Lung (tissue), 12 donors: Measurements from ENCODE around the gene POU5F1. TPM values are rescaled to one million over a fixed set of nuclear protein-coding genes. Genes with fewer than 3 reads are reported as not detected.

ENCODE experiments used
- ATAC-seq: fragments of 200-7000 bp; cut with Tn5 transposase; one replicate; pipeline ENCODE4 v1.9.1; 2020; ENCODE audit warnings: moderate number of reproducible peaks; ENCODE audit not compliant: insufficient read depth, low FRiP score
- DNase-seq, 3 donors: peaks; one replicate each; pipeline ENCODE4 v3.0.0-alpha.2; 2013 to 2017
- H3K27ac ChIP-seq, 2 donors: one replicate each; pipeline ENCODE4 v1.5.1; 2013; ENCODE audit warnings: mild to moderate bottlenecking in 2 of 2, moderate library complexity in 2 of 2, control low read depth in 1 of 2, inconsistent platforms in 1 of 2, low read depth in 1 of 2, low read length in 1 of 2
- H3K27me3 ChIP-seq, 3 donors: one replicate each; pipeline ENCODE4 v1.5.1; 2013; ENCODE audit warnings: low read length in 2 of 3; ENCODE audit not compliant: control insufficient read depth in 3 of 3, insufficient read depth in 3 of 3
- H3K36me3 ChIP-seq, 4 donors: one replicate each; pipeline ENCODE4 v1.5.1; 2013; ENCODE audit warnings: low read length in 4 of 4, mild to moderate bottlenecking in 1 of 4, moderate library complexity in 1 of 4; ENCODE audit not compliant: control insufficient read depth in 4 of 4, insufficient read depth in 4 of 4
- H3K4me1 ChIP-seq, 5 donors: one replicate each; pipeline ENCODE4 v1.5.1; 2013; ENCODE audit warnings: low read length in 5 of 5, mild to moderate bottlenecking in 2 of 5, moderate library complexity in 1 of 5; ENCODE audit not compliant: control insufficient read depth in 5 of 5, insufficient read depth in 5 of 5
- H3K4me3 ChIP-seq: one replicate; pipeline ENCODE4 v1.5.1; 2013; ENCODE audit warnings: mild to moderate bottlenecking, control low read depth, moderate library complexity
- H3K9ac ChIP-seq, 2 donors: one replicate each; pipeline ENCODE4 v1.5.1; 2013; ENCODE audit warnings: low read length in 2 of 2, control low read depth in 1 of 2; ENCODE audit not compliant: insufficient read depth in 1 of 2
- H3K9me3 ChIP-seq, 4 donors: one replicate each; pipeline ENCODE4 v1.5.1; 2013; ENCODE audit warnings: low read length in 3 of 4, mild to moderate bottlenecking in 1 of 4, moderate library complexity in 1 of 4; ENCODE audit not compliant: control insufficient read depth in 4 of 4, insufficient read depth in 3 of 4
- WGBS, 2 donors: extraction: QIAGEN DNeasy Blood & Tissue Kit; methylation state at CpG; one replicate each; pipeline ENCODE4 v1.1.7; 2013; 5-methylcytosine and 5-hydroxymethylcytosine counted together
- polyA plus RNA-seq, 2 donors: library from polyadenylated mRNA; stranded (reverse); fragments of 200-250 nt; gene quantifications; one replicate each; pipeline ENCODE4 v1.2.1, GENCODE V29; 2013
- total RNA-seq, 2 donors: library from RNA; depleted of rRNA in 1 of 2; stranded (reverse); fragments of >200 nt in 1 of 2; gene quantifications; one replicate each; pipeline ENCODE4 v1.2.1, GENCODE V29; 2014 to 2021
- TF ChIP-seq, protein P1 (sequence below): IDR thresholded peaks from 2 replicates; pipeline ENCODE4 v1.5.1; 2012; ENCODE audit warnings: mild to moderate bottlenecking; ENCODE audit errors: control extremely low read depth, extremely low read depth
- donor health status: control.
- donor health status: control.
- donor health status: Bipolar disorder and iron deficiency.
- donor health status: healthy.
- donor health status: DM: yes; HTN: yes; CAD: no.

Gene POU5F1
- total and polyA plus RNA-seq, 4 donors, result 1.5 to 19.5 (median 2.4) TPM

DNA sequence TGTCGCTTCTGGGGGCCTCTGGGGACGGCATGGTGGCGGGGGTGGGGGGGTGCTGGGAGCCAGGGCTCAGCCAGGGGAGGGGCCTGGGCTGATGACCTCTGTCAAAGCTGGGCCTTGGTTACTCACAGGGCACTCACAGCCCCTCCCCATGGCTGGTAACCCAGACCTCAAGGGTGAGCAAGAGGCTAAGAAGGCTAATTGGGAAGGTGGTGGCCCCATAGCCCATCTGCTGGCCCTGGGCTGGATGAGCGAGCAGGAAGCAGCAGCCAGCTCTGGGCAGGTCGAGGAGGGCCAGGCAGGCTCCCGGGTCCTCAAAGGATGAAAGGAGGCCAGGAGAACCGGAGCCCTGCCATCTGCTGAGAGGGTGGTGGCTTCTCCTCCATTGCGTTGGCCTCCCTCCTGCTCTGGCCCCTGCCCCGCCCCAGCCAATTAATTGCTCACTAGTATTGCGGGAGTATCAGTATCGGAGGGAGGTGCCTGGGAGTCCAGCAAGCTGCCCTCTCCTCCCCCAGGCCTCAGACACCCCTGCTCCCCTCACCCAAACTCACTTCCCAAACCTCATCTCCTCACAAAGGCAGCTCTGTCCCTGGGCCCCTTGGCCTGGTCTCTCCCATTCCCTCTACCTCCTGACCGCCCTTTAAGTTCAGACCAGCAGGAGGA lies 49.2 kb downstream of the POU5F1 start:
- TF ChIP-seq, protein P1, sequence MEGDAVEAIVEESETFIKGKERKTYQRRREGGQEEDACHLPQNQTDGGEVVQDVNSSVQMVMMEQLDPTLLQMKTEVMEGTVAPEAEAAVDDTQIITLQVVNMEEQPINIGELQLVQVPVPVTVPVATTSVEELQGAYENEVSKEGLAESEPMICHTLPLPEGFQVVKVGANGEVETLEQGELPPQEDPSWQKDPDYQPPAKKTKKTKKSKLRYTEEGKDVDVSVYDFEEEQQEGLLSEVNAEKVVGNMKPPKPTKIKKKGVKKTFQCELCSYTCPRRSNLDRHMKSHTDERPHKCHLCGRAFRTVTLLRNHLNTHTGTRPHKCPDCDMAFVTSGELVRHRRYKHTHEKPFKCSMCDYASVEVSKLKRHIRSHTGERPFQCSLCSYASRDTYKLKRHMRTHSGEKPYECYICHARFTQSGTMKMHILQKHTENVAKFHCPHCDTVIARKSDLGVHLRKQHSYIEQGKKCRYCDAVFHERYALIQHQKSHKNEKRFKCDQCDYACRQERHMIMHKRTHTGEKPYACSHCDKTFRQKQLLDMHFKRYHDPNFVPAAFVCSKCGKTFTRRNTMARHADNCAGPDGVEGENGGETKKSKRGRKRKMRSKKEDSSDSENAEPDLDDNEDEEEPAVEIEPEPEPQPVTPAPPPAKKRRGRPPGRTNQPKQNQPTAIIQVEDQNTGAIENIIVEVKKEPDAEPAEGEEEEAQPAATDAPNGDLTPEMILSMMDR, result no peak
- ATAC-seq, result no peak
- 89 to 95% methylated on average over 11 to 12 of the region's 12 CpGs for WGBS, 2 donors

DNA sequence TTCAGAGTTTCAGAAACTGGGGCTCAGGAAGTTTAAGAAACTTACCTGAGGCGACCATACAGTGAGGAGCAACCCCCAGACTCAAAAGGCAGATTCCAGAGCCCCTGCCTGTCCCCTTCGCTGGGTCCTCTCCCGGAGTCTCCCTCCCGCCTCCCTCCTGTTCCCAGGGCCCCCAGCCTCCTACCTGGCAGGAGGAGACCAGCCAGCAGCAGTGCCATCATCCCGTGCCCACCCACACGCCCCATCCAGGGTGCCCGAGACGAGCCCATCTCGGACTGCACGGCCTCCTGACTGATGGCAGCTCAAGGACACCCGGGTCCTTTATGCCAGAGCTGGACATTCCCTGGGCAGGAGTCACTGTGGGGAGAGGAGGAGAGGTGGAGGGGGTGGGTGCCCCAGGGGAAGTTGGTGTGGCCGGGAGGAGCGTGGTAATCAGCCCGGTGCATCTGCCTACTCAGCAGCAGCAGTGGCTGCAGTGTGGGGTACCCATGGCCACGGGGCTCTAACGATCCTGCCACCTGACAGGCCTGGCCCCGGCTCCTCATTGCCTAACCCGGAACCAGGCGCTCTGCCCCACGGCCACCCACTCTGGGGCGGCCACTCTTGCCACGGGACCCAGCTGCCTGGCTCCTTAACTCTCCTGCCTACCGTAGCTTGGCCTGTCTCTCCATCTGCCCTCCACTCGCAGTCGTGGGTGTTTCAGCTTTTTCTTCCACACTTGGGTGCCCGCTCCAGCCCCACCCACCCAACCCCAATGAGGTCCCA lies 50.1 kb downstream of the POU5F1 start, which contains the start of gene CDSN:
TSS of gene CDSN (minus strand) at position 296 of the 765 bp plus-strand sequence. CDS start at position 269, 27 bp downstream.
- H3K27me3 ChIP-seq, result no peaks in the 10 kb centered on the region
- TF ChIP-seq, protein P1, result no peak
- H3K9ac ChIP-seq, result no peak within 1 kb of the TSS
- DNase-seq, result no peak
- no peaks in the 10 kb centered on the region for H3K9me3 ChIP-seq
- WGBS, 2 donors, result 74 to 82% methylated on average over 22 to 26 of the region's 26 CpGs
- no peak within 1 kb of the TSS for H3K4me3 ChIP-seq
- no peak within 1 kb of the TSS for H3K27ac ChIP-seq
- H3K4me1 ChIP-seq, result peaks cover 0 to 28% (median 0%) of the 10 kb centered on the region in 5 donors
- no peaks in the 10 kb centered on the region for H3K36me3 ChIP-seq
- ATAC-seq, result no peak

More for the DNA sequence above, 49.2 kb downstream of the POU5F1 start:
- H3K27me3 ChIP-seq, result no peaks in the 10 kb centered on the region
- no peak overlapping the region for H3K9ac ChIP-seq
- no peak for DNase-seq
- no peak overlapping the region for H3K4me3 ChIP-seq
- H3K27ac ChIP-seq, result no peak overlapping the region
- peaks cover 0 to 28% (median 0%) of the 10 kb centered on the region in 5 donors for H3K4me1 ChIP-seq
- H3K36me3 ChIP-seq, result no peaks in the 10 kb centered on the region
- no peaks in the 10 kb centered on the region for H3K9me3 ChIP-seq

DNA sequence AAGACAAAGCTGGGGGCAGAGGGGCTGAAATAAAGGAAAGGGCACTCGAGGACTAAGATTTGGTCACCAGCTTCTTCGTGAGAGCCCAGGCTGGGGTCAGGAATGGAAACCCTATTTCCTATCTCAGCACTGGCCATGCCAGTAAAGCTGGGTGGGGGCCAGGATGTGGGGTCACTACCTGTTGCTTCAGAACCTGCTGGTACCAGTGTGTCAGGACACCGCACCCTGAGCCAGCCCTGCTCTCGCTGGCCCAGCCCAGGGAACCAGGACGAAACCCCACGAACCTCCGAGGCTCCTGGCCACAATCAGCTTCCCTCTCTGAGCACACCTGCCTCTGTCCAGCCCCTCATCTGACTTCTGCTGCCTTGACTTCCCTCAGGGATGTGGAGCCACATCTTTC lies 52.3 kb downstream of the POU5F1 start:
- ATAC-seq (no peak), DNase-seq (no peak)
- 86 to 95% methylated on average over 7 of the region's 7 CpGs for WGBS, 2 donors
- Histone ChIP-seq H3K4me1 (peaks cover 0 to 28% (median 0%) of the 10 kb centered on the region in 5 donors), H3K27me3 (no peaks in the 10 kb centered on the region), H3K4me3 (no peak overlapping the region), H3K27ac (no peak overlapping the region), H3K36me3 (no peaks in the 10 kb centered on the region), H3K9me3 (no peaks in the 10 kb centered on the region), H3K9ac (no peak overlapping the region)
- TF ChIP-seq, protein P1, result no peak
